ENCODE measurements around the gene MGAT3.
"Not testable (repeated sequence)": the region's sequence is repeated elsewhere in the genome, so short reads cannot be mapped to it uniquely, and the experiment has no call there.

MGAT3 gene

GRCh38 chr22:39519681-39520225 is 62.9 kb downstream of the MGAT3 start:
- no peaks in the 10 kb centered on the region for H3K27me3 Mint-ChIP-seq
- H3K4me1 Mint-ChIP-seq (ENCODE audit: low read depth) = peaks cover 66% of the 10 kb centered on the region
- intact Hi-C loops (cut with micrococcal nuclease) = loop anchor here (1.0 to 10.0 kb wide), 6 partner anchors 13 to 345 kb away; partner anchors contain the start of genes MIEF1, RPL3, RPS19BP1 and SYNGR1
- H3K27ac Mint-ChIP-seq = peak overlapping the region; percentile 100
- peak overlapping the region; percentile 94 for H3K4me3 Mint-ChIP-seq
- H3K36me3 Mint-ChIP-seq (ENCODE audit: low read depth) = peaks cover 86% of the 10 kb centered on the region
- H3K9me3 Mint-ChIP-seq = no peaks in the 10 kb centered on the region

GRCh38 chr22:39520226-39521105 is 63.7 kb downstream of the MGAT3 start, which contains the start of gene ATF4:
TSS of gene ATF4 (plus strand) at chr22:39520562. CDS start at chr22:39521446, 884 bp downstream.
- Mint-ChIP-seq H3K27me3 (no peaks in the 10 kb centered on the region), H3K9me3 (no peaks in the 10 kb centered on the region), H3K4me1 (ENCODE audit: low read depth) (peaks cover 70% of the 10 kb centered on the region), H3K36me3 (ENCODE audit: low read depth) (peaks cover 86% of the 10 kb centered on the region), H3K4me3 (peak within 1 kb of the TSS; percentile 94), H3K27ac (peak within 1 kb of the TSS; percentile 100)
- intact Hi-C loops (cut with micrococcal nuclease) = loop anchor here (1.0 to 10.0 kb wide), 3 partner anchors 18 to 346 kb away; partner anchors contain the start of genes MIEF1 and RPL3

GRCh38 chr22:39521106-39521885 is 64.5 kb downstream of the MGAT3 start:
- H3K4me1 Mint-ChIP-seq (ENCODE audit: low read depth) = peaks cover 70% of the 10 kb centered on the region
- not testable (repeated sequence) for H3K9me3 Mint-ChIP-seq, H3K27me3 Mint-ChIP-seq
- intact Hi-C loops (cut with micrococcal nuclease) = loop anchor here (10.0 kb wide), 2 partner anchors 206 to 346 kb away; partner anchors contain the start of gene RPL3
- H3K27ac Mint-ChIP-seq = peak overlapping the region; percentile 100
- peaks cover 86% of the 10 kb centered on the region for H3K36me3 Mint-ChIP-seq (ENCODE audit: low read depth)
- peak overlapping the region; percentile 94 for H3K4me3 Mint-ChIP-seq

- intact Hi-C loops (cut with micrococcal nuclease) = loop anchor here (10.0 kb wide), 2 partner anchors 207 to 347 kb away; partner anchors contain the start of gene RPL3
- H3K4me3 Mint-ChIP-seq = peak overlapping the region; percentile 94
- H3K4me1 Mint-ChIP-seq (ENCODE audit: low read depth) = peaks cover 73% of the 10 kb centered on the region
- not testable (repeated sequence) for H3K9me3 Mint-ChIP-seq, H3K27me3 Mint-ChIP-seq
- peaks cover 82% of the 10 kb centered on the region for H3K36me3 Mint-ChIP-seq (ENCODE audit: low read depth)
- H3K27ac Mint-ChIP-seq = peak overlapping the region; percentile 100
Observed at GRCh38 chr22:39522091-39522490, 65.3 kb downstream of the MGAT3 start.

- Mint-ChIP-seq H3K9me3 (no peaks in the 10 kb centered on the region), H3K4me3 (peak overlapping the region; percentile 94), H3K27ac (peak overlapping the region; percentile 100), H3K36me3 (ENCODE audit: low read depth) (peaks cover 82% of the 10 kb centered on the region), H3K27me3 (no peaks in the 10 kb centered on the region), H3K4me1 (ENCODE audit: low read depth) (peaks cover 73% of the 10 kb centered on the region)
- intact Hi-C loops (cut with micrococcal nuclease) = loop anchor here (10.0 kb wide), 2 partner anchors 208 to 348 kb away; partner anchors contain the start of gene RPL3
Observed at GRCh38 chr22:39522567-39523300, 65.9 kb downstream of the MGAT3 start.

- Mint-ChIP-seq H3K36me3 (ENCODE audit: low read depth) (peaks cover 96% of the 10 kb centered on the region), H3K9me3 (no peaks in the 10 kb centered on the region), H3K4me3 (peak overlapping the region; percentile 13), H3K4me1 (ENCODE audit: low read depth) (peaks cover 77% of the 10 kb centered on the region), H3K27ac (peak overlapping the region; percentile 100), H3K27me3 (no peaks in the 10 kb centered on the region)
- intact Hi-C loops (cut with micrococcal nuclease) = loop anchor here (10.0 kb wide), 2 partner anchors 209 to 349 kb away; partner anchors contain the start of gene RPL3
Observed at GRCh38 chr22:39524089-39524752, 67.4 kb downstream of the MGAT3 start.

- no peaks in the 10 kb centered on the region for H3K9me3 Mint-ChIP-seq
- intact Hi-C loops (cut with micrococcal nuclease) = loop anchor here (5.0 to 10.0 kb wide), 3 partner anchors 210 to 692 kb away; partner anchors contain the start of gene RPL3
- no peak overlapping the region for H3K4me3 Mint-ChIP-seq
- peak overlapping the region; percentile 100 for H3K27ac Mint-ChIP-seq
- peaks cover 97% of the 10 kb centered on the region for H3K36me3 Mint-ChIP-seq (ENCODE audit: low read depth)
- peaks cover 84% of the 10 kb centered on the region for H3K4me1 Mint-ChIP-seq (ENCODE audit: low read depth)
- no peaks in the 10 kb centered on the region for H3K27me3 Mint-ChIP-seq
Observed at GRCh38 chr22:39524753-39525657, 68.2 kb downstream of the MGAT3 start.

GRCh38 chr22:39525658-39525975 is 68.8 kb downstream of the MGAT3 start:
- H3K27ac Mint-ChIP-seq = peak overlapping the region; percentile 100
- peaks cover 97% of the 10 kb centered on the region for H3K36me3 Mint-ChIP-seq (ENCODE audit: low read depth)
- H3K27me3 Mint-ChIP-seq = no peaks in the 10 kb centered on the region
- no peak overlapping the region for H3K4me3 Mint-ChIP-seq
- H3K9me3 Mint-ChIP-seq = no peaks in the 10 kb centered on the region
- intact Hi-C loops (cut with micrococcal nuclease) = loop anchor here (5.0 to 10.0 kb wide), 3 partner anchors 211 to 692 kb away; partner anchors contain the start of gene RPL3
- H3K4me1 Mint-ChIP-seq (ENCODE audit: low read depth) = peaks cover 90% of the 10 kb centered on the region

GRCh38 chr22:39526736-39527171 is 69.9 kb downstream of the MGAT3 start:
- Mint-ChIP-seq H3K27ac (peak overlapping the region; percentile 100), H3K36me3 (ENCODE audit: low read depth) (peaks cover 97% of the 10 kb centered on the region), H3K27me3 (no peaks in the 10 kb centered on the region), H3K4me3 (no peak overlapping the region), H3K4me1 (ENCODE audit: low read depth) (peaks cover 98% of the 10 kb centered on the region), H3K9me3 (no peaks in the 10 kb centered on the region)
- intact Hi-C loops (cut with micrococcal nuclease) = loop anchor here (5.0 to 10.0 kb wide), 3 partner anchors 212 to 691 kb away; partner anchors contain the start of gene RPL3

GRCh38 chr22:39527481-39527961 is 70.7 kb downstream of the MGAT3 start:
- Mint-ChIP-seq H3K4me3 (no peak overlapping the region), H3K27ac (peak overlapping the region; percentile 100), H3K4me1 (ENCODE audit: low read depth) (peaks cover 94% of the 10 kb centered on the region), H3K36me3 (ENCODE audit: low read depth) (peaks cover 97% of the 10 kb centered on the region), H3K27me3 (no peaks in the 10 kb centered on the region), H3K9me3 (no peaks in the 10 kb centered on the region)
- intact Hi-C loops (cut with micrococcal nuclease) = loop anchor here (5.0 to 10.0 kb wide), 3 partner anchors 213 to 690 kb away; partner anchors contain the start of gene RPL3

- Mint-ChIP-seq H3K9me3 (no peaks in the 10 kb centered on the region), H3K36me3 (ENCODE audit: low read depth) (peaks cover 93% of the 10 kb centered on the region), H3K4me3 (no peak overlapping the region), H3K27ac (no peak overlapping the region), H3K27me3 (no peaks in the 10 kb centered on the region), H3K4me1 (ENCODE audit: low read depth) (peaks cover 88% of the 10 kb centered on the region)
- intact Hi-C loops (cut with micrococcal nuclease) = loop anchor here (5.0 to 10.0 kb wide), 3 partner anchors 213 to 689 kb away; partner anchors contain the start of gene RPL3
Observed at GRCh38 chr22:39528080-39528661, 71.4 kb downstream of the MGAT3 start.

All from dendritic cell treated with granulocyte-macrophage colony-stimulating factor and Interleukin-4, amounts not matched to agents 40 ng/mL and 50 ng/mL, for 4 days (primary cell).